Measurements from ENCODE around the gene SRSF3. TPM values are rescaled to one million over a fixed set of nuclear protein-coding genes. Genes with fewer than 3 reads are reported as not detected.

Gene SRSF3
- total and polyA plus RNA-seq, 7 donors = 101 to 292 (median 144) TPM

DNA sequence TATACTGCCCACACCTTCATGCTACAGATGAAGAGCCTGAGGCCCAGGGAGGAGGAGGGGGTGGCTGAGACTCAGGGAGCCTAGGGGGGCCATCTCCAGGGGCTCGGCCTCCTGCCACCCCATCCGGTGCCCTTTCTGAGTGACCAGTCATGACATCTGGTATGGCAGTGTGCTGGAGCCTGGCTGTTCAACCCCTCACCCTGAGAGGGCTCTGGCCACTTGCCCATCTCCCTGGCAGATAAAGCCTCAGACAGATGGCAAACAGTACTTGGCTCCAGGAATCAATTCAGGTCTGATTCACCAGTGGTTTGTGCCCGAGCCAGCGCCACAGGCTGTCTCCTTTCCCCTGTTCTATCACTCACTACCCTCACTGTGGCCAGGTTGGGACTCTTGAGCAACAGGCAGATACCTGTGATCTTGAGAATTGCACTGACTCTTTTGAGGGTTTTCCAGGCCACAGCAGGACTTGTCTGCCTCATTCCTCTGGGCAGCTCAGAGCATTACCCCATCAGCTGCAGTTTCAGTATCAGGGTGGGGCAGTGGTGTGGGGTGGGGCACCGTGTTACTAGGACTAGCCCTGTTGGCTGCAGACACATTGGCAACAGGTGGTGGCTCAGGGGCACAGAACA lies 22.8 kb downstream of the SRSF3 start:
- 18 to 64% methylated on average over 5 of the region's 5 CpGs for WGBS, 2 donors
- no peak for TF ChIP-seq POLR2A (IDR thresholded peaks at IDR 0.05)
- TF ChIP-seq POLR2AphosphoS5 (IDR thresholded peaks at IDR 0.05) = peak in 1 of 4 donors; percentile 12
- Histone ChIP-seq H3K27ac (peak overlapping the region in 2 of 4 donors; percentile 35 to 36), H3K36me3 (peaks cover 0 to 20% (median 7%) of the 10 kb centered on the region in 4 donors), H3K27me3 (no peaks in the 10 kb centered on the region), H3K4me3 (no peak overlapping the region), H3K4me1 (peaks cover 0 to 15% (median 4%) of the 10 kb centered on the region in 4 donors), H3K9me3 (no peaks in the 10 kb centered on the region)
- DNase-seq = peak; percentile 73
- intact Hi-C loops (cut with DNase I) = no loop called here

DNA sequence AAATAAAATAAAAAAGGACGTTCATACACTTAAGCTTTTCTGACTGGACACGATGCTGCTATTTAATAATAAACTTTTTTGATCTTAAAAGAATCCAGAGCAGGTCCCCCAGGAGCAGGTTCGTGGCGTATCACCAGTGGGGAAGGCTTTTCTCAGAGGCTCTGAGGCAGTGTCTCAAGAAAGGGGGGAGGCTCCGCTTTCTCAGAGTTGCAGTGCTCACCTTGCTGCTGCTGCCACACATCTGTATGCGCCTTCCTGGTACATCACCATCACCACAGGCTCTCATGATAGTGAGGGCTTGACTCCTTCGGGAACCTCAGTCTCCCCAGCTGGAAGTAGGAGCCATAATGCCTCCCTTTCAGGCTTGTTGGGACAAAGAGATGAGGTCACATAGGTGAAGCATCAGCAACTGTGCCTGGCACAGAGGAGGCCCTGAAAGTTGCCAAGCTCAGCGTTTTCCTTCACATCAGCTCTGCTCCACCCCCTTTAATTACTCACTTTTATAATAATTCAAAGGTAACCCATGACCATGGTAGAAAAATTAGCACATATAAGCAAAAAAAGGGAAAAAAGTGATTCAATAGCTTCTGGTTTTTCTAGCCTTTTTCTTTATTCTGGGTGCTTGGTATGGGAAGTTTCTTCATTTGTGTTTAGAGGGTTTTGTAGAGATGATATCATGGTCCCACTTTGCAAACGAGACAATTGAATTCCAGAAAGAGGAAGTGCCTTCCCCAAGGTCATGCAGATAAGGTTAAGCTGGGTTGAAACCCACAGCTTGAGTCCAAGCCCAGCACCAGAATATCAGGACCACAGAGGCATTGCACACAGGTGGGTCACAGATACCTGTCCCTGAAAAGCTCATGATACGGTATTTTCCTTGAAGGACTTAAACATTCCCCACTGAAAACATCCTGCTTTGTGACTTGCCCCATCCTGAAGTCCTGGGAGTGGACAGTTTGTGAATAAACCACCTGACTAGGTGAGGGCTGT lies 24.5 kb downstream of the SRSF3 start:
- intact Hi-C loops (cut with DNase I) = no loop called here
- Histone ChIP-seq H3K4me1 (peaks cover 0 to 24% (median 13%) of the 10 kb centered on the region in 4 donors), H3K4me3 (no peak overlapping the region), H3K36me3 (peaks cover 0 to 4% (median 0%) of the 10 kb centered on the region in 4 donors), H3K27ac (no peak overlapping the region), H3K9me3 (no peaks in the 10 kb centered on the region), H3K27me3 (no peaks in the 10 kb centered on the region)
- TF ChIP-seq, protein P1, sequence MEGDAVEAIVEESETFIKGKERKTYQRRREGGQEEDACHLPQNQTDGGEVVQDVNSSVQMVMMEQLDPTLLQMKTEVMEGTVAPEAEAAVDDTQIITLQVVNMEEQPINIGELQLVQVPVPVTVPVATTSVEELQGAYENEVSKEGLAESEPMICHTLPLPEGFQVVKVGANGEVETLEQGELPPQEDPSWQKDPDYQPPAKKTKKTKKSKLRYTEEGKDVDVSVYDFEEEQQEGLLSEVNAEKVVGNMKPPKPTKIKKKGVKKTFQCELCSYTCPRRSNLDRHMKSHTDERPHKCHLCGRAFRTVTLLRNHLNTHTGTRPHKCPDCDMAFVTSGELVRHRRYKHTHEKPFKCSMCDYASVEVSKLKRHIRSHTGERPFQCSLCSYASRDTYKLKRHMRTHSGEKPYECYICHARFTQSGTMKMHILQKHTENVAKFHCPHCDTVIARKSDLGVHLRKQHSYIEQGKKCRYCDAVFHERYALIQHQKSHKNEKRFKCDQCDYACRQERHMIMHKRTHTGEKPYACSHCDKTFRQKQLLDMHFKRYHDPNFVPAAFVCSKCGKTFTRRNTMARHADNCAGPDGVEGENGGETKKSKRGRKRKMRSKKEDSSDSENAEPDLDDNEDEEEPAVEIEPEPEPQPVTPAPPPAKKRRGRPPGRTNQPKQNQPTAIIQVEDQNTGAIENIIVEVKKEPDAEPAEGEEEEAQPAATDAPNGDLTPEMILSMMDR (IDR thresholded peaks at IDR 0.05) = no peak
- TF ChIP-seq POLR2A (IDR thresholded peaks at IDR 0.05) (no peak), EP300 (IDR thresholded peaks at IDR 0.05) (no peak), POLR2AphosphoS5 (IDR thresholded peaks at IDR 0.05) (no peak)
- WGBS, 2 donors = 77 to 86% methylated on average over 10 of the region's 10 CpGs
- DNase-seq = peak; percentile 34

DNA sequence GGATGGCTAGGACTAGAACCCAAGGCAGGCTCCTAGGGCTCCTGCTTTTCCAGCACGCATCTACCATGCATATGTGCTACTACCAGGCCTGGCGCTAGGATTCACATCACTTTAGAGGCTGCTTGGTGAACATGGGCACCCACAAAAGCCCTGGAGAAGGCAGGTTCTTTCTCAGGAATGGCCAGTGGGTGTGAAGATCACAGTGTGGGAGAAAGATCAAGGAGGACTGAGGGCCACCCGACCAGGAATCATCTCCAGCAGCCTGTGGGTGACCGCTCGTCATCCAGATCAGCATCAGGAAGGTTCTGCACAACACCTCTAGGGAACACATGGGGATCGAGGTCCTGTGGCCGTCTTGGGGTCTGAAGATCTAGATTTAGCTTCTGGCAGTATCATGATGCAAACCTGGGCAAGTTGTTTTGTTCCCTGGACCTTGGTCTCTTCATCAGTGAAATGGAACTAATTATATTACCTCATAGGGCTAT lies 27.3 kb downstream of the SRSF3 start:
- no peak for TF ChIP-seq POLR2AphosphoS5 (IDR thresholded peaks at IDR 0.05)
- TF ChIP-seq POLR2A (IDR thresholded peaks at IDR 0.05) = no peak
- no peak for TF ChIP-seq EP300 (IDR thresholded peaks at IDR 0.05)
- TF ChIP-seq, protein P1 (IDR thresholded peaks at IDR 0.05) = no peak
- WGBS, 2 donors = 83 to 93% methylated on average over 7 of the region's 7 CpGs

DNA sequence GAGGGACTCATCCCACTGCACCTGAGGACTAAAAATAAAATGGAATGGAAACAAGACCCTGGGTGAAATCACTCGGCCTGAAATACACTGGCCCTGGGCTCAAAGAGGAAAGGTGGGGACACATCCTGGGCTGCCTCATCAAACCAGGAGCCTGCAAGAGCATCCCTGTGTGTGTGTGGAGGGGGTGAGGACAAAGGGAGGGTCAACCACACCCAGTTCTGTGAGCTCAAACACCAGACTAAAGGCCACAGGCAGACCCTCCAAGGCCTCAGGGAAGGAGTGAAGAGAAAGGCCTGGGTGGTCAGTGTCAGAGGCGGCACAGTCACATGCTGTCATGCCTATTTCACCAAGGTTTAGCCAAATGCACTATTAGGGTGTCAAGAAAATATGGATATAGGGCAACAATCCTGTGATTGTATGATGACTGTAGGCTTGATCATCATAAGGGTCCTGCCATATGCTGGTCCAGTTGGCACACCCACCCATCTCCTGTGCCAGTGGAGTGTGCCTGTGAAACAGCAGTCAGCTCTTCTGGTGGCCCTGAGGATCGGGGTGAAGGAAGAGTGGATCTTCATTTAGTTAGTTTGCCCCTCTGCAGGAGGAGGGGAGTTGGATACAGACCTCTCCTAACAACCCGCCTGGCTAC lies 28.9 kb downstream of the SRSF3 start:
- WGBS, 2 donors = 45 to 49% methylated on average over 4 of the region's 4 CpGs
- H3K4me3 ChIP-seq = no peak overlapping the region
- H3K36me3 ChIP-seq = no peaks in the 10 kb centered on the region
- peak overlapping the region in 1 of 4 donors; percentile 11 for H3K27ac ChIP-seq
- peaks cover 0 to 31% (median 22%) of the 10 kb centered on the region in 4 donors for H3K4me1 ChIP-seq
- DNase-seq = peak; percentile 51
- no peaks in the 10 kb centered on the region for H3K27me3 ChIP-seq
- intact Hi-C loops (cut with DNase I) = loop anchor here (1.0 to 10.0 kb wide), 3 partner anchors 57 to 232 kb away; no protein-coding TSS in a partner anchor
- no peak for TF ChIP-seq POLR2AphosphoS5 (IDR thresholded peaks at IDR 0.05)
- TF ChIP-seq, protein P1 (IDR thresholded peaks at IDR 0.05) = no peak
- no peak for TF ChIP-seq POLR2A (IDR thresholded peaks at IDR 0.05)
- TF ChIP-seq EP300 (IDR thresholded peaks at IDR 0.05) = no peak
- no peaks in the 10 kb centered on the region for H3K9me3 ChIP-seq

More for the DNA sequence above, 27.3 kb downstream of the SRSF3 start:
- Histone ChIP-seq H3K27ac (no peak overlapping the region), H3K27me3 (no peaks in the 10 kb centered on the region), H3K4me1 (peaks cover 0 to 35% (median 18%) of the 10 kb centered on the region in 4 donors), H3K9me3 (no peaks in the 10 kb centered on the region), H3K36me3 (no peaks in the 10 kb centered on the region), H3K4me3 (no peak overlapping the region)
- DNase-seq = peak; percentile 47
- intact Hi-C loops (cut with DNase I) = loop anchor here (10.0 kb wide), 1 partner anchor 233 kb away; no protein-coding TSS in a partner anchor

All from sigmoid colon (tissue), 7 donors.